Cardiac fibroblast (primary cell): ENCODE results near the gene UBR3.

Experiments used
- DNase-seq, 2 donors: peaks; one replicate each; pipeline versions ENCODE4 v3.0.0 to v3.0.0-alpha.2; 2010; ENCODE audit warnings: low read depth in 2 of 2
- H3K4me3 ChIP-seq, 2 donors: replicated peaks in 1 of 2; 1 replicate in 1 of 2; 2 replicates in 1 of 2; pipeline ENCODE4 v1.5.1; 2011; ENCODE audit warnings: low read depth in 2 of 2, low read length in 2 of 2, mild to moderate bottlenecking in 2 of 2, moderate library complexity in 1 of 2
- TF ChIP-seq, protein P1 (sequence below): IDR thresholded peaks from one replicate; pipeline ENCODE4 v1.5.1; 2011; ENCODE audit warnings: low read depth, mild to moderate bottlenecking, low read length, inconsistent platforms

UBR3 gene

DNA sequence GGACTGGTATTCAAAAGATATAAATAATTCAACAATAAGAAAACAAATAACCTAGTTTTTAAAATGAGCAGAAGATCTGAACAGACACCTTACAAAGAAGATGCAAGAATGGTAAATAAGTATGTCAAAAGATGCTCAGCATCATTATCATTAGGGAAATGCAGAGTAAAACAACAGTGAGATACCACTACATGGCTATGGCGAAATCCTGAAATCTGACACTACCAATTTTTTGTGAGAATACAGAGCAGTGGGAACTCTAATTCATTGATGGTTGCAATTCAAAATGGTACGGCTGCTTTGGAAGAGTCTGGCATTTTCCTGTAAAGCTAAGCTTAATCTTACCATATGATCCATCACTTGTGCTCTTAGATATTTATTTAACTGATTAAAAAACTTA lies 151.8 kb downstream of the UBR3 start:
- TF ChIP-seq, protein P1, sequence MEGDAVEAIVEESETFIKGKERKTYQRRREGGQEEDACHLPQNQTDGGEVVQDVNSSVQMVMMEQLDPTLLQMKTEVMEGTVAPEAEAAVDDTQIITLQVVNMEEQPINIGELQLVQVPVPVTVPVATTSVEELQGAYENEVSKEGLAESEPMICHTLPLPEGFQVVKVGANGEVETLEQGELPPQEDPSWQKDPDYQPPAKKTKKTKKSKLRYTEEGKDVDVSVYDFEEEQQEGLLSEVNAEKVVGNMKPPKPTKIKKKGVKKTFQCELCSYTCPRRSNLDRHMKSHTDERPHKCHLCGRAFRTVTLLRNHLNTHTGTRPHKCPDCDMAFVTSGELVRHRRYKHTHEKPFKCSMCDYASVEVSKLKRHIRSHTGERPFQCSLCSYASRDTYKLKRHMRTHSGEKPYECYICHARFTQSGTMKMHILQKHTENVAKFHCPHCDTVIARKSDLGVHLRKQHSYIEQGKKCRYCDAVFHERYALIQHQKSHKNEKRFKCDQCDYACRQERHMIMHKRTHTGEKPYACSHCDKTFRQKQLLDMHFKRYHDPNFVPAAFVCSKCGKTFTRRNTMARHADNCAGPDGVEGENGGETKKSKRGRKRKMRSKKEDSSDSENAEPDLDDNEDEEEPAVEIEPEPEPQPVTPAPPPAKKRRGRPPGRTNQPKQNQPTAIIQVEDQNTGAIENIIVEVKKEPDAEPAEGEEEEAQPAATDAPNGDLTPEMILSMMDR: no peak
- no peak for DNase-seq
- H3K4me3 ChIP-seq: no peak overlapping the region

DNA sequence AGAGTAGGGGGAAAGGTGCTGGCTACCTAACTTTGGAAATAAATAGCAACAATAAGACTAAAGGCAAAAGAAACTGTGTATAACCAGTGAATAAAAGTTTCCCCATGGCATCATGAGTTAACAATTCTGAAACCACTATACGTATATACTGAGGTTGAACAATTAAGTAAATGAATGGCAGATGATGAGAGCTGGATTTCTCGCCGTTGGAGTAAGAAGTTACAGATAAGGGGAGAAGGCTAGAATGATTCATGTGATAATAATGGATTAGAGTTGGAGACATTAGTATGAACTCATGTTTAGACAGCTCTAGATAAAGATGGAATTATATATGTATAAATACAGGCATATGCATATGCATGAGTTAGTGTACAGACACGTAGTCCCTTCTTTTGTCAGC lies 152.7 kb downstream of the UBR3 start:
- no peak overlapping the region for H3K4me3 ChIP-seq
- DNase-seq: no peak
- TF ChIP-seq, protein P1: no peak

DNA sequence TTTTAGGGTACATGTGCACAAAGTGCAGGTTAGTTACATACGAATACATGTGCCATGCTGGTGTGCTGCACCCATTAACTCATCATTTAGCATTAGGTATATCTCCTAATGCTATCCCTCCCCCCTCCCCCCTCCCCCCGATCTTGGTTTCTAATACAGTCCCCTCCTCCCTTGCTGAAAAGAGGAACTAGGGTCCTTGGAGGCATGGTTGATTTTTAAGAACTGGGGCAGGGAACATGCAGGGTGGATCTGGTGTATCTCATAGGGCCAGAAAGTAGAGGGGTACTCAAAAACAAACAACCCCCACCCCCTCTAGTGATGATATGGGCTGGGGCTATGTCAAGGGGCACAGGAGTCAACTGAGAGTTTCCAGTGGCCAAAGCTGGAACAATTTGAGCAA lies 153.4 kb downstream of the UBR3 start:
- no peak for DNase-seq
- H3K4me3 ChIP-seq: no peak overlapping the region
- TF ChIP-seq, protein P1: no peak

DNA sequence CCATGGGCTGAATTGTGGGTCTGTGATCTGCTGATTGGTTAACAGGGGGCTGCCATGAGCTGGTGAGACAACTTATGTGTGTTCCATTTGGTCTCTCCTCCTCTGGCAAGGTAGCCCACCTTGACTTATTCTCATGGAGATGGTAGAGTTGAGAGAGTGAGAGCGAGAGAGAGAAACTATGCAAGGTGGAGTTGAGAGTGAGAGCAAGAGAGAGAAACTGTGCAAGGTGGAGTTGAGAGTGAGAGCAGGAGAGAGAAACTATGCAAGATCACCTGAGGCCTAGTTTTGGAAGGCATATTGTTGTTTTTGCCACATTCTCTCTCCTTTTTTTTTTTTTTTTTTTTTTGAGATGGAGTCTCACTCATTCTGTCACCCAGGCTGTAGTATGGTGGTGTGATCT lies 155.7 kb downstream of the UBR3 start:
- TF ChIP-seq, protein P1: no peak
- H3K4me3 ChIP-seq: no peak overlapping the region
- no peak for DNase-seq

DNA sequence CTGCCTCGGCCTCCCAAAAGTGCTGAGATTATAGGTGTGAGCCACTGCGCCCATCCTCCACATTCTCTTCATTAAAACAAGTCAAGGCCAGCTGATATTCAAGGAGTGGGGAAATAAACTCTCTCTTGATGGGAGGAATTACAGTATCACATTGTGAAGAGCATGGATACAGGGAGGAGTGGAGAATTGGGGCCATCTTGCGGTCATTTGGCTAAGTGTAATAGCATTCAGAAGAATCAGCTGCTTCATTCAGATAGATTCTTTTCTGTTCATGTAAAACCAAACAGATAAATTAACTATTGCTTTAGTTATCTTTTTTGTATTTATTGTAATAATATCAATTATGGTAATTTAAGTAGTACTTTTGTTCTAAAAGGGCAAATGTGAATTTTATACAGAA lies 156.3 kb downstream of the UBR3 start:
- DNase-seq: no peak
- TF ChIP-seq, protein P1: no peak
- H3K4me3 ChIP-seq: no peak overlapping the region

DNA sequence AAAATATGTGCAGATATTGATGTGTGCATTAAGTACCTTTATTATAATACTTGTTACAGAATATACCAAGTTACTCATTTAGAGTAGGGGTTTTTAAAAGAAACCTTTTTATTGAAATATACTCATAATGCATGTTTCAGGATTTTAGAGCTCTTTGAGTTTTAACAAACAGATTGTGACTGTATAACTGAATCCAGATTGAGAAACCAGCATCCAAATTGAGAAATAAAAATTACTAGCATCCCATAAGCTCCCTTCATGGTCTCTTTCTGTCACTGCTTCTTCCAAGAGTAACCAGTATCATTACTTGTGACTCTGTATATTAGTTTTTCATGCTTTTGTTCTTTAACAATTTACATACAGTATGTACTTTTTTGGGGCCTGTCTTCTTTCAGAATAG lies 156.9 kb downstream of the UBR3 start:
- TF ChIP-seq, protein P1: no peak
- H3K4me3 ChIP-seq: no peak overlapping the region
- no peak for DNase-seq

DNA sequence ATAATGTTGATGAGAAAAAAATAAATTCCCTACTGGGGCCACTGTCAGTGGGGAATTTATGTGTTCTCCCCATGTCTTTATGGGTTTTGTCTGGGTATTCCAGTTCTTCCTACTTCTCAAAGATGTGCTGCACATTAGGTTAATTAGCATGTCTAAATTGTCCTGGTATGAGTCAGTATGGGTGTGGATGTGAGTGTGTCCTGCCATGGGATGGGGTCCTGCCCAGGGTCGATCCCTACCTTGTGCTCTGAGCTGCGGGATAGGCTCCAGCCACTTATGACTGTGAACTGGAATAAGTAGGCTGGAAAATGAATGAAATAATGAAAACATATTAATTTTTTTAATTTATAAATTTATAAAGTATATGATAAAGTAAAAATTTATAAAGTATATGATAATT lies 167.5 kb downstream of the UBR3 start:
- TF ChIP-seq, protein P1: no peak
- no peak for DNase-seq
- no peak overlapping the region for H3K4me3 ChIP-seq
